NB4 (cell line): ENCODE measurements around the gene ABCC4.

Source experiments
- CTCF ChIP-seq: IDR thresholded peaks from one replicate; pipeline ENCODE4 v1.5.1; 2012; ENCODE audit warnings: low read depth, low read length
- POLR2A ChIP-seq: IDR thresholded peaks from 2 replicates; pipeline ENCODE4 v1.6.1; 2011; ENCODE audit warnings: mild to moderate bottlenecking; ENCODE audit not compliant: insufficient read length; ENCODE audit errors: extremely low read depth
- TF ChIP-seq, protein P1 (sequence below): IDR thresholded peaks from 2 replicates; pipeline ENCODE4 v1.6.1; 2011; ENCODE audit warnings: low read depth, low read length

DNA sequence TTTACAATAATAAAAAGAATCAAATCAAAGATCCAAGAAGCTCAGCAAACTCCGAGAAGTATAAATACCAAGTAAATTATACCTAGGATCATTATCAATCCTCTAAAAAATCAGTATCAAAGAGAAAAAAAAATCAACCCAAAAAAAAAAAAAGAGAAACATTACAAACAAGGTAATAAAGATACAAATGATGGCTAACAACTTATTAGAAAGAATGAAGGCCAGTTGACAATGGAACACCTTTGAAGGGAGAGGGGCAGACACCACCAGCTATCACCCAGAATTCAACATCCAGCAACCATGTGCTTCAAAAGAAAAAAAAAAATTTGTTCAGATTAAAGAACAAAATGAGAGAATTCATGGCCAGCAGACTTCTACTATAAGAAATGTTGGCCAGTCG, 77.2 kb downstream of the ABCC4 start:
- TF ChIP-seq POLR2A = no peak
- no peak for TF ChIP-seq CTCF
- TF ChIP-seq, protein P1, sequence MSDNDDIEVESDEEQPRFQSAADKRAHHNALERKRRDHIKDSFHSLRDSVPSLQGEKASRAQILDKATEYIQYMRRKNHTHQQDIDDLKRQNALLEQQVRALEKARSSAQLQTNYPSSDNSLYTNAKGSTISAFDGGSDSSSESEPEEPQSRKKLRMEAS = no peak
